ENCODE results near the gene RIN1. TPM values are rescaled to one million over a fixed set of nuclear protein-coding genes. Genes with fewer than 3 reads are reported as not detected.

The RIN1 gene
- total RNA-seq, 2 experiments from 2014 or later: 1.1 to 1.6 TPM

DNA sequence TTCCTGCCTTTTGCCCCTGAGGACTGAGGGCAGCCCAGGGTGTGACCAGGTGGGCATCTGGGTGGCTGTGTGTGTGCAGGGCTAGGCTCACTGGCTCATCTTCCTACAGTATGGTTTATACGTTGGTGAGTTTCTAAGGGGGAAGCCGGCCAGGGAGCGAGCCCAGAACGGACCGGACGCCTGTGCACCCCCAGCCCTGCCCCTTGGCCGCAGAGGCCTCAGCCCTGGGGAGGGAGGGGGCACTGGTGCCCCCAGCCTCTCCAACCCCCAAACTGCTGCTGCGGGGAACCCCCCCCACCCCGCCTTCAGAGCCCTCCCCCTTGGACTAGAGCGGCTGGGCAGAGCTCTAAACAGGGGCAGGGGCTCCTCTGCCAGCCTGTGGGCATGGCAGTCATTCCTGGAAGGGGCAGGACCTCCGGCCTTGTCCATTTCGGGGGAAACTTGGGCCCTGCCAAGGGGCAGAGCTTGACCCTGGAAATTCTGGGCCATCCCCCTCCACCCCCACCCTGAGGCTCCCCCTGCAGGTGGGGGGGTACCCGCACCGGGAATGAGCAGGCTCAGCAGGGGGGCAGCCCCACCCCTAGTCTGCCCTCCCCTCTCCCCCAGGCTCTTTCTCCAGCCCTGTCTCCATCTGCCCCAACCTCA is 52.7 kb downstream of the RIN1 start:
- CTCF ChIA-PET: interaction anchor here (0.9 to 4.2 kb wide), 15 partner anchors 7 to 67 kb away, joined by 3 to 43 read pairs (median 6); partner anchors contain the start of genes RAB1B and TMEM151A
- Mint-ChIP-seq H3K4me3 (no peak overlapping the region), H3K9me3 (no peaks in the 10 kb centered on the region), H3K36me3 (ENCODE audit: low read depth) (no peaks in the 10 kb centered on the region), H3K27ac (peak overlapping the region; percentile 9), H3K27me3 (peaks cover 3% of the 10 kb centered on the region), H3K4me1 (peaks cover 44% of the 10 kb centered on the region)
- POLR2A ChIA-PET: no interaction called here
- DNase-seq: no peak

DNA sequence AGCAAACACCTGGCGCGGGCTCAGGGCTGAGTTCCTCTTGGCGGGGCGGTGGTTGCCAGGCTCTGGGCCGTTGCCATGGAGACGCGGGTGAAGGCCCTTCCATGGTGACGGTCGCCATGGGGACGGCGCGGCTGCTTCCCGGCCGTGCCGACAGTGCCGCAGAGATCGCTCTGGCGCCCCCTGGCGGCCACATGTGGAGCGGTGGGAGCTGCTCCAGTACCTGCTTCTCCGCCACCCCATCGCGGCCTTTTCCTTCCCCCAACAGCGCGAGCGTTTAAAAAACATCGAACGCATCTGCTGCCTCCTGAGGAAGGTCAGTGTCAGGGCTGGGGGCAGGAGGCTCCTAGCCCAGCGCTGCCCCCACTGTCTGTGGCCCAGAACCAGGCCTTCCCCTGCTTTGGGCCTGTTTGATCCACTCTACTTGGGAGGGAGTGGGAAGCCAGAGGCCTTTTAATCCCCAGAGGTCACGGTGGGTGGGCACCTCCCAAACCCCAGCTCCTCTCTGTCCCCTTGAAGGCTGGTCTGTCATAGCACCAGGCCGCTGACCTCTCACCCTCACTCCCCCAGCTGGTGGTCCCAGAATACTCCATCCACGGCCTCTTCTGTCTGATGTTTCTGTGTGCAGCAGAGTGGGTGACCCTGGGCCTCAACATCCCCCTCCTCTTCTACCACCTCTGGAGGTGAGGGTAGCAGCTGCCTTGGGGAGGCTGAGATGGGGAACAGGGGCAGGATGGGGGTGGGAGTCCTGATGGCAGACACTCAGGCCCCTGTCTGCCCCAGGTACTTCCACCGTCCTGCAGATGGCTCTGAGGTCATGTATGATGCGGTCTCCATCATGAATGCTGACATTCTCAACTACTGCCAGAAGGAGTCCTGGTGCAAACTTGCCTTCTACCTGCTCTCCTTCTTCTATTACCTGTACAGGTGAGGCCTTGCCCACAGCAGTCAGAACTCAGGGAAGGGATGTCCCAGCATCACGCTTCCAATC is 53.5 kb downstream of the RIN1 start:
- Mint-ChIP-seq H3K36me3 (ENCODE audit: low read depth) (no peaks in the 10 kb centered on the region), H3K4me1 (peaks cover 39% of the 10 kb centered on the region), H3K27me3 (peaks cover 3% of the 10 kb centered on the region), H3K9me3 (no peaks in the 10 kb centered on the region), H3K4me3 (peak overlapping the region; percentile 56), H3K27ac (peak overlapping the region; percentile 66)
- ChIA-PET CTCF (interaction anchor here (0.7 to 4.2 kb wide), 24 partner anchors 8 to 138 kb away, joined by 3 to 43 read pairs (median 4); partner anchors contain the start of genes BRMS1, CD248, NPAS4 and RAB1B), POLR2A (no interaction called here)
- peak; percentile 100 for DNase-seq

Other genes with a start within 250 kb of the RIN1 start
- 10 to 100 TPM; 32.1 to 38.5 TPM for gene KLC2, start 78.7 kb downstream of the RIN1 start, total RNA-seq
- gene RAB1B, start 67.8 kb downstream of the RIN1 start, total RNA-seq: 100 to 1,000 TPM; 151 to 174 TPM
- gene CNIH2, start 58.3 kb downstream of the RIN1 start, total RNA-seq: 1 to 10 TPM; 2.5 TPM
- 10 to 100 TPM; 39.1 to 45.4 TPM for gene YIF1A, start 47.3 kb downstream of the RIN1 start, total RNA-seq
- not detected for gene TMEM151A, start 44.5 kb downstream of the RIN1 start, total RNA-seq
- gene CD248, start 19.4 kb downstream of the RIN1 start, total RNA-seq: 1 to 10 TPM; 2.4 to 2.5 TPM
- gene BRMS1, start 8.7 kb upstream of the RIN1 start, total RNA-seq: 10 to 100 TPM; 47.4 to 48.0 TPM
- gene B4GAT1, start 11.2 kb upstream of the RIN1 start, total RNA-seq: 1 to 10 TPM; 8.5 to 9.4 TPM
- 1 to 10 TPM; 8.3 to 8.9 TPM for gene SLC29A2, start 35.3 kb upstream of the RIN1 start, total RNA-seq
- under 1 TPM; 0.27 to 0.52 TPM for gene NPAS4, start 84.6 kb upstream of the RIN1 start, total RNA-seq
- gene MRPL11, start 102.4 kb upstream of the RIN1 start, total RNA-seq: 10 to 100 TPM; 72.4 to 76.4 TPM
- gene PELI3, start 130.5 kb upstream of the RIN1 start, total RNA-seq: 1 to 10 TPM; 6.7 to 7.2 TPM
- 10 to 100 TPM; 78.4 to 82.3 TPM for gene DPP3, start 144.0 kb upstream of the RIN1 start, total RNA-seq
- gene BBS1, start 174.2 kb upstream of the RIN1 start, total RNA-seq: 10 to 100 TPM; 13.3 to 17.4 TPM
- 10 to 100 TPM; 16.8 to 16.9 TPM for gene ZDHHC24, start 209.6 kb upstream of the RIN1 start, total RNA-seq
- under 1 TPM in 1 of 2 experiments, not detected in 1; 0.23 TPM for gene ACTN3, start 210.5 kb upstream of the RIN1 start, total RNA-seq
- gene CTSF, start 232.2 kb upstream of the RIN1 start, total RNA-seq: 1 to 10 TPM; 3.5 to 3.9 TPM

Measured in activated CD4-positive, alpha-beta T cell treated with anti-CD3 and anti-CD28 coated beads, Interleukin-2, amount 10 ng/mL, durations not matched to agents 7 days and 5 days (primary cell).